GM12892 (cell line): Measurements from ENCODE around the gene KAZN.

Experiments
- POLR2A ChIP-seq: IDR thresholded peaks from 2 replicates; pipeline ENCODE4 v1.6.1; 2011; ENCODE audit warnings: low read depth, low read length, control low read depth
- POLR2AphosphoS5 ChIP-seq: IDR thresholded peaks from 2 replicates; pipeline ENCODE4 v1.6.1; 2011; ENCODE audit warnings: low read depth, low read length, control low read depth
- TAF1 ChIP-seq: IDR thresholded peaks from 2 replicates; pipeline ENCODE4 v1.6.1; 2011; ENCODE audit warnings: low read depth, mild to moderate bottlenecking, control low read depth, low read length, borderline replicate concordance

DNA sequence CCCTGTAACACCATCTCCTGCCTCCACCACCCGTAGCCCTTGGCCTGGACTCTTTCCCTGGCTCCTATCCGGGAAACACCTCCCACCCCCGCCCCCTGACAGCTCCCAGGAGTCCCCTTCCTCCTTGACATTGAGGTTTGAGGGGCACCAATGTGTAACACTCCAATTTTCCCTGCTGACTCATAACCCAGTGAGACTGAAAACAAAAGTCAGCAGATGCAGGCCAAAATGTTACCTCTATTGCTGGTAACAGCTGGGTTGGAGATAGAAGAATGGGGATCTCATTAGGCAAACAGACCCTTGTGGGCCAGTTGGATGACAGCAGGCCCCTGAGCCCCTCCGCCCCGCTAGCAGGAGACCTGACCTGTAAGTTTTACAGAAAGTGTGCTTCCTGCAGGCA lies 237.2 kb downstream of the KAZN start:
- no peak for TF ChIP-seq POLR2AphosphoS5
- TF ChIP-seq TAF1, result no peak
- no peak for TF ChIP-seq POLR2A
